ENCODE measurements around the gene ZSWIM4. TPM values are rescaled to one million over a fixed set of nuclear protein-coding genes. Genes with fewer than 3 reads are reported as not detected.

The ZSWIM4 gene
- polyA plus RNA-seq, 2 of the 4 experiments (the other 2 are of a cell fraction): 1.6 to 3.4 TPM

GRCh38 chr19:13799669-13800068, 4.4 kb downstream of the ZSWIM4 start:
- DNase-seq (ENCODE audit: low read depth in 1 of 2, low spot score in 1 of 2) (no peak), ATAC-seq (no peak), FAIRE-seq (no peak)
- Histone ChIP-seq H3K27ac (0 out of 6 replicates have a peak overlapping the region, but pooled peaks of 1 of the 2 experiments have one; percentile 31), H3K9me3 (no peaks in the 10 kb centered on the region), H3K4me2 (no peak overlapping the region), H3K4me1 (peaks cover 19% of the 10 kb centered on the region), H3K4me3 (no peak overlapping the region)
- POLR2A ChIA-PET: no interaction called here
- CTCF ChIA-PET: interaction anchor here (5.7 kb wide), 1 partner anchor 63 kb away, joined by 40 read pairs; no protein-coding TSS in a partner anchor
- TF ChIP-seq TFCP2L1 (CRISPR knock-in tag; IDR thresholded peaks at IDR 0.05) (no peak), GATA3 (IDR thresholded peaks at IDR 0.05; ENCODE audit: borderline replicate concordance) (no peak), NPAS2 (CRISPR knock-in tag; IDR thresholded peaks at IDR 0.05; ENCODE audit: borderline replicate concordance) (no peak), SMC3 (IDR thresholded peaks at IDR 0.05) (no peak), ATOH8 (CRISPR knock-in tag; IDR thresholded peaks at IDR 0.05; ENCODE audit: low read depth) (no peak), EHMT2 (IDR thresholded peaks at IDR 0.05; ENCODE audit: low read depth) (no peak), MAX (IDR thresholded peaks at IDR 0.05) (no peak), HES2 (IDR thresholded peaks at IDR 0.05) (no peak), CHD2 (IDR thresholded peaks at IDR 0.05; ENCODE audit: low read length, partially characterized antibody) (no peak), MYC (IDR thresholded peaks at IDR 0.05; ENCODE audit: borderline replicate concordance, low read length) (no peak), ZSCAN20 (CRISPR knock-in tag; IDR thresholded peaks at IDR 0.05) (no peak), TP53 (CRISPR knock-in tag; IDR thresholded peaks at IDR 0.05) (no peak), FOSB (CRISPR knock-in tag; IDR thresholded peaks at IDR 0.05) (no peak), NFE2L2 (conservative IDR thresholded peaks at IDR 0.05; ENCODE audit: low read length) (no peak), BHLHE40 (IDR thresholded peaks at IDR 0.05; ENCODE audit: low read depth, low read length) (no peak), FOXS1 (CRISPR knock-in tag; IDR thresholded peaks at IDR 0.05) (no peak)
- TF ChIP-seq, protein P1, sequence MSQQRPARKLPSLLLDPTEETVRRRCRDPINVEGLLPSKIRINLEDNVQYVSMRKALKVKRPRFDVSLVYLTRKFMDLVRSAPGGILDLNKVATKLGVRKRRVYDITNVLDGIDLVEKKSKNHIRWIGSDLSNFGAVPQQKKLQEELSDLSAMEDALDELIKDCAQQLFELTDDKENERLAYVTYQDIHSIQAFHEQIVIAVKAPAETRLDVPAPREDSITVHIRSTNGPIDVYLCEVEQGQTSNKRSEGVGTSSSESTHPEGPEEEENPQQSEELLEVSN (IDR thresholded peaks at IDR 0.05; ENCODE audit: borderline replicate concordance, low read depth): no peak
- TF ChIP-seq, protein P2, sequence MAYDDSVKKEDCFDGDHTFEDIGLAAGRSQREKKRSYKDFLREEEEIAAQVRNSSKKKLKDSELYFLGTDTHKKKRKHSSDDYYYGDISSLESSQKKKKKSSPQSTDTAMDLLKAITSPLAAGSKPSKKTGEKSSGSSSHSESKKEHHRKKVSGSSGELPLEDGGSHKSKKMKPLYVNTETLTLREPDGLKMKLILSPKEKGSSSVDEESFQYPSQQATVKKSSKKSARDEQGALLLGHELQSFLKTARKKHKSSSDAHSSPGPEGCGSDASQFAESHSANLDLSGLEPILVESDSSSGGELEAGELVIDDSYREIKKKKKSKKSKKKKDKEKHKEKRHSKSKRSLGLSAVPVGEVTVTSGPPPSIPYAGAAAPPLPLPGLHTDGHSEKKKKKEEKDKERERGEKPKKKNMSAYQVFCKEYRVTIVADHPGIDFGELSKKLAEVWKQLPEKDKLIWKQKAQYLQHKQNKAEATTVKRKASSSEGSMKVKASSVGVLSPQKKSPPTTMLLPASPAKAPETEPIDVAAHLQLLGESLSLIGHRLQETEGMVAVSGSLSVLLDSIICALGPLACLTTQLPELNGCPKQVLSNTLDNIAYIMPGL (CRISPR knock-in tag; IDR thresholded peaks at IDR 0.05; ENCODE audit: borderline replicate concordance): no peak
- TF ChIP-seq, protein P3, sequence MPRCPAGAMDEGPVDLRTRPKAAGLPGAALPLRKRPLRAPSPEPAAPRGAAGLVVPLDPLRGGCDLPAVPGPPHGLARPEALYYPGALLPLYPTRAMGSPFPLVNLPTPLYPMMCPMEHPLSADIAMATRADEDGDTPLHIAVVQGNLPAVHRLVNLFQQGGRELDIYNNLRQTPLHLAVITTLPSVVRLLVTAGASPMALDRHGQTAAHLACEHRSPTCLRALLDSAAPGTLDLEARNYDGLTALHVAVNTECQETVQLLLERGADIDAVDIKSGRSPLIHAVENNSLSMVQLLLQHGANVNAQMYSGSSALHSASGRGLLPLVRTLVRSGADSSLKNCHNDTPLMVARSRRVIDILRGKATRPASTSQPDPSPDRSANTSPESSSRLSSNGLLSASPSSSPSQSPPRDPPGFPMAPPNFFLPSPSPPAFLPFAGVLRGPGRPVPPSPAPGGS (IDR thresholded peaks at IDR 0.05): no peak
- TF ChIP-seq, protein P4, sequence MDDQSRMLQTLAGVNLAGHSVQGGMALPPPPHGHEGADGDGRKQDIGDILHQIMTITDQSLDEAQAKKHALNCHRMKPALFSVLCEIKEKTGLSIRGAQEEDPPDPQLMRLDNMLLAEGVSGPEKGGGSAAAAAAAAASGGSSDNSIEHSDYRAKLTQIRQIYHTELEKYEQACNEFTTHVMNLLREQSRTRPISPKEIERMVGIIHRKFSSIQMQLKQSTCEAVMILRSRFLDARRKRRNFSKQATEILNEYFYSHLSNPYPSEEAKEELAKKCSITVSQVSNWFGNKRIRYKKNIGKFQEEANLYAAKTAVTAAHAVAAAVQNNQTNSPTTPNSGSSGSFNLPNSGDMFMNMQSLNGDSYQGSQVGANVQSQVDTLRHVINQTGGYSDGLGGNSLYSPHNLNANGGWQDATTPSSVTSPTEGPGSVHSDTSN (IDR thresholded peaks at IDR 0.05): no peak
- WGBS (ENCODE audit: missing lambda C conversion rate): 95% methylated on average over 16 of the region's 22 CpGs

- Histone ChIP-seq H3K4me1 (peaks cover 5% of the 10 kb centered on the region), H3K4me3 (no peak overlapping the region), H3K9me3 (no peaks in the 10 kb centered on the region), H3K4me2 (no peak overlapping the region), H3K27ac (no peak overlapping the region)
- WGBS (ENCODE audit: missing lambda C conversion rate): 80% methylated on average over 1 of the region's 9 CpGs
- FAIRE-seq (no peak), DNase-seq (ENCODE audit: low read depth in 1 of 2, low spot score in 1 of 2) (no peak), ATAC-seq (no peak; a peak in 1 of 6 replicates)
- TF ChIP-seq NFE2L2 (conservative IDR thresholded peaks at IDR 0.05; ENCODE audit: low read length): no peak
- POLR2A ChIA-PET: no interaction called here
- CTCF ChIA-PET: interaction anchor here (0.6 to 2.3 kb wide), 2 partner anchors 28 to 59 kb away, joined by 3 to 5 read pairs; no protein-coding TSS in a partner anchor
These were observed 7.8 kb downstream of the ZSWIM4 start for GRCh38 chr19:13803038-13803437.

Measured in A549 (cell line).